HG02759 (cell line): ENCODE results near the gene MARCKSL1.
"Not testable (repeated sequence)": the region's sequence is repeated elsewhere in the genome, so short reads cannot be mapped to it uniquely, and the experiment has no call there.

Source experiments
- ATAC-seq: cut with Tn5 transposase; IDR thresholded peaks from one replicate; pipeline ENCODE4 v1.9.1; 2021; ENCODE audit warnings: mild to moderate bottlenecking, moderate library complexity; ENCODE audit not compliant: unreplicated experiment

MARCKSL1 gene

GRCh38 chr1:32291708-32292538 lies 44.1 kb downstream of the MARCKSL1 start, which contains the start of gene HDAC1:
Gene HDAC1 (plus strand): TSS chr1:32292083. CDS start chr1:32292170, 87 bp downstream.
- ATAC-seq, result peak; percentile 98

GRCh38 chr1:32291145-32291707 lies 44.8 kb downstream of the MARCKSL1 start:
- ATAC-seq, result no peak

- ATAC-seq, result no peak
Observed at GRCh38 chr1:32289256-32289655, 46.8 kb downstream of the MARCKSL1 start.

- ATAC-seq, result no peak
Observed at GRCh38 chr1:32286763-32287162, 49.3 kb downstream of the MARCKSL1 start.

- ATAC-seq, result no peak
Observed at GRCh38 chr1:32285658-32286057, 50.4 kb downstream of the MARCKSL1 start.

GRCh38 chr1:32284777-32285176 lies 51.3 kb downstream of the MARCKSL1 start:
- ATAC-seq, result not testable (repeated sequence)
